ENCODE data around the gene NAV3.

NAV3 gene

DNA sequence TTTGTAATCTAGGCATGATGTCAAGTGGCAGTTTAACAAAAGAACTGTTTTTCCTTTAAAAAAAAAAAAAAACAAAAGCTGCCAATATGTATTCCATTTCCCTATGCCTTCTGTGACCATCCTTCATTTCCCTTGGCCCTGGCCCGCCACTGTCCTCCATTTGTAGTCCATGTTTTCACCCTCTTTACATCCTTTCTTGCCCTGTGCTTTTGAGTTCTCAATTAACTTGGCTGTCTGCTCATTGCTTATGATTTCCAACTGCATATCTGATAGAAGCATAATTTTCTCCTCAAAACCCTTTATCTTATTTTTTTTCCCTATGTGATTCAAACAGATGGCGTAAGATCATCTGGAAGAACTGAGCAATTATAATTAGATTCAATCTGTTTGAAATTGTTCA lies 297.5 kb downstream of the NAV3 start:
- DNase-seq: no peak

GRCh38 chr12:78143717-78144116 lies 313.0 kb downstream of the NAV3 start:
- no peak for DNase-seq

DNA sequence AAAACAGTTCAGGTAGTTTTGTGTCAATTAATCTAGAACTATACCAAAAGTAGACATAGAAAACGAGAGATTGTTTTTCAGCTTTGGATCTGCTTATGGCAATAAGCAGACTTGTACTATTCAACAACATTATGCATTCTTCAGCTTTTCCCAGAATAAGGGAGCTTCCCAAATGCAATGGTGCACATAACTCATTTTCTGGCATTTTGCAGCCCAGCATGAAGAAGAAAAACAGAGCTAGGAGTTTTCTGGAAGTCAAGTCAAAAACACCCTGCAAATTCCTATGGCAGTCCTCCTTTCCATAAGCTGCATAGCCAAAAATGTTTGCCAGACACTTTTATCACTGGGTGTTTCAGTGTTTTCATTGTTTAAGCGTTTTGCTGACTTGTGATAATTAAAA lies 314.7 kb downstream of the NAV3 start:
- DNase-seq: no peak

DNA sequence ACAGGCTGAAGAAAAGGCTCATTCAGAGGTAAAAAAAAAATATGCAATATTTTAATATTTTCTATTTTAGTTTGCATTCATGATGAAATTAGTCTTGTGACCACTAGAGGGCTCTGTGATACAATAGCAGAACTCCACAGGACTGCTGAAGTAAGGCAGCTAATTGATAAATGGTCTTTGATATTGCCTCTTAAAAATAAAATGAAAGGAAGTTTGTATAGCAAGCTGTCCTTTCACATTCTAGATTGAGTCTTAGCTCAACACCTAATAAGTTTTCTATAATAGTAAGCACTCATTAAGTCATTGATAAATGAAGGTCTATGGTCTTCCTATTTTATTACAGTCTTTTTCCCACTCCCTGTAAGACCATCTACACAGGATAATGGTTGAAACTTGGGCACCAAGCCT lies 315.7 kb downstream of the NAV3 start:
- peak; percentile 5 for DNase-seq

GRCh38 chr12:78149459-78149858 lies 318.8 kb downstream of the NAV3 start:
- no peak for DNase-seq

DNA sequence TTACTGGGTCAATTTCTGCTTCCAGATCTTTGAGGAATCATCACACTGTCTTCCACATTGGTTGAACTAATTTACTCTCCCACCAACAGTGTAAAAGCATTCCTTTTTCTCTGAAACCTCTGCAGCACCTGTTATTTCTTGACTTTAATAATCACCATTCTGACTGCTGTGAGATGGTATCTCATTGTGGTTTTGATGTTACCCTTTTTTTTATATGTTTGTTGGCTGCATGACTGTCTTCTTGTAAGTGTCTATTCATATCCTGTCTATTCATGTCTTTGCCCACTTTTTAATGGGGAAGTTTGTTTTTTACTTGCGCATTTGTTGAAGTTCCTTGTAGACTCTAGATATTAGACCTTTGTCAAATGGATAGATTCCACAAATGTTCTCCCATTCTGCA lies 324.9 kb downstream of the NAV3 start:
- DNase-seq: no peak

DNA sequence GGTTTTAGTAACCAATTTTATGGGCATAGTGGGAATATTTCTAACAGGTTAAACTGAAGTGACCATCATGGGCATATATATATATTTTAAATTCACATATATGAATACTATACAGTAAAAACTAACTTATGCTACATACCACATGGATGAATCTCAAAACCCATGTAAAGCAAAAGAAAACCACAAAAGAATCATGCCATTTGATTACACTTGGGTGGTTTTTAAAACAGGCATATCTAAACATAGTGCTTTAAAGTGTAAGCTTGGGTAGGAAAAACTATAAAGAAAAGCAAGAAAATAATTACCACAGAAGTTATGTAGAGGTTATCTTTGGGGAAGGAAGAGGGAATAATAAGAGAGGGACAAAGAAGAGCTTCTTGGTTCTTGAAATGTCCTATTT lies 326.1 kb downstream of the NAV3 start:
- DNase-seq: no peak

DNA sequence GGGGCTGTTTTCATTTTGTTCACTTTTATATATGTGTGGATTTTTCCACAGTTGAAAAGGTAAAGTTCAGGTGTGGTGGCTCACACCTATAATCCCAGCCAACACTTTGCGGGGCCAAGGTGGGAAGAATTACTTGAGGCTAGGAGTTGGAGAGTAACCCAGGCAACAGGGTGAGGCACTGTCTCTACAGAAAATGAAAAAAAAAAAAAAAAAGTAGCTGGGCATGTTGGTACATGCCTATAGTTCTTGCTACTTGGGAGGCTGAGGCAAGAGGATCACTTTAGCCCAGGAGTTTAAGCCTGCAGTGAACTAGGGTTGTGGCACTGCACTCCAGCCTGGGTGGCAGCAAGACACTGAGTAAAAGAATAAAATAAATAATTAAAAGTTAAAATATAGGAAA lies 326.5 kb downstream of the NAV3 start:
- DNase-seq: no peak

GRCh38 chr12:78164154-78164553 lies 333.5 kb downstream of the NAV3 start:
- no peak for DNase-seq

DNA sequence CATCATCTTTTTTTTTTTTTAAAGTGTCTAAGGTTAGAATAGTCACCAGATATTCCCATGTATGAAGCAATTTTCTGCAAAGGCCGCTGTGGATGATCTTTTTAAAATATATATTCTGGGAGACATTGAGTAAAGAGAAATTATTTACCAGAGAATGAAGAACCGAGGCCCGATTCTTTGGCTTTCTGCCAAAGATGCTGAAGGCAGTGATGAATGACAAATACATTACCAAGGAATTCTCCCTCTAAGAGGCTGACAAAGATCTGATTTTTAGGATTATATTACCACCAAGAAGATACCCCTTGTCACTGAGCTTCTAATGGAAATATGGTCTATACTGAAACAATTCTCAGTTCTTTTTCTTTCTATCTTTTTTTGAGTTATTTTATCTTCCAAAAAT lies 336.8 kb downstream of the NAV3 start:
- DNase-seq: no peak

GRCh38 chr12:78171061-78171460 lies 340.4 kb downstream of the NAV3 start:
- no peak for DNase-seq

DNA sequence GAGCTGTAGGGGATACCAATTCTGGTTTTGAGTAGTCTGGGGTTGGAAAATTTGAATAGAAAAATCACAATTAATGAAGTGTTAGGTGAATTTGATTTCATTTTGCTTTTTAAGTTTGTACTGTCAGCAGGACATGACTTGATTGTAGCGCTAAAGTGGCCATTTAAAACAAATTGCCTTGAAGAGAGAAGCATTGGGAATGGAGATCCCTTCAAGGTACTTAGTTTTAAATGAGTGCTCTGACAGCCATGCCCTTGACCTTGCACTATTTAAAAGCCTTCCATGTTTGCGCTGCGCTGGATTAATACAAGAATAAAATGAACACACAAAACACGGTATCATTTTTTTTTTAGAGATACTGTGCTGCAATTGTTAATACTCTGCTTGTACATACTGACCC lies 345.9 kb downstream of the NAV3 start:
- DNase-seq: no peak

DNA sequence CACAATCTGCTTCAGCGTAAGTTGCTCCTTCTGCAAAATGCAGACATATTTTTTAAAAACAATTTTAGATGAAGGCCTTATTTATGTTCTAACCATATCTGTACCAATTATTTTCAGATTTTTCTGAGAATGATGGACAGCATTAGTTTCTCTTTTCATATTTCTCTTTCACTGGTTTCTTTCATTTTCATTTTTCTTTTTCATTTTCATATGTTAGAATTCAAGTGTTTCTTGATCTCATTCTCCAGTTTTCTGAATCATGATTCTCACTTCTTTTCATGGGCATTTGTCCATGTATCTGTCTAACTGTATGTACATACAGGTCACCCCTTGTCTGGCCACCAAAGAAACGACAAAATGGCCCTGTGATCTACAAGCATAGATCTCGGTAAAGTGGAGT lies 346.6 kb downstream of the NAV3 start:
- DNase-seq: no peak

GRCh38 chr12:78179346-78179745 lies 348.7 kb downstream of the NAV3 start:
- DNase-seq: no peak

- DNase-seq: peak; percentile 52
These were observed 351.0 kb downstream of the NAV3 start for GRCh38 chr12:78181544-78182162.

GRCh38 chr12:78183824-78184223 lies 353.1 kb downstream of the NAV3 start:
- no peak for DNase-seq

DNA sequence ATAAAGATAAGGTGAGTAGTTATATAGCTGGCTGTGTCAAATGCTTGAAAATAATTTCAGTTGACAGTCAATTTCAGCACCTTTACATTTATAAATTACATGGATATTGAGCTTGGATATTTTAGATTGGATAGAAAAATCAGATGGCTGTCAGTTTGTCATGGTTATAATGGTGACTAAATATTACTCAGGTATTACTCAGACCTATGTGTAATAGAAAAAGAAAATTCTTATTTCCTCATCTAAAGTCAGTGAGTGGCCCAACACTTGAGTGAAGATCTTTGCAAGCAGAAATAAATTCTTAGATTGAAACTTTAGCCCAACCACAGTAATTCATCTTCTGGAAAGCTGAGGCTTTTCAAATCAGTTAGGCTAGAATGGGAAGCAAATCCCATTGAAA lies 354.4 kb downstream of the NAV3 start:
- DNase-seq: no peak

- no peak for DNase-seq
These were observed 355.0 kb downstream of the NAV3 start for GRCh38 chr12:78185651-78186050.

DNA sequence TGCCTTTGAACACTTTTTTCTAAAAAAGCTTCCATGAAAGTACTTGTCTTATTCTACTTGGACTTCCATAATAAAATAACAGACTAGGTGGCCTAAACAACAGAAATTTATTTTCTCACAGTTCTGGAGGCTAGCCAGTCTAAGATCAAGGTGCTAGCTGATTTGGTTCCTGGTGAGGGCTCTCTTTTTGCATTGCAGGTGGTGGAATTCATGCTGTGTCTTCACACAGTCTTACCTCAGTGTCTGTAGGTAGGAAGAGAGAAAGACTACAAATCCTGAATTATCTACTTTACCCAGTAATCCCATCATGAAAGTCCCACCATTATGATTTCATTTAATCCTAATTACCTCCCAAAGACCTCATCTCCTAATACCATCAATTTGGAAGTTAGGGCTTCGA lies 356.0 kb downstream of the NAV3 start:
- DNase-seq: no peak

- DNase-seq: no peak
These were observed 357.0 kb downstream of the NAV3 start for GRCh38 chr12:78187741-78188140.

- DNase-seq: no peak
These were observed 359.0 kb downstream of the NAV3 start for GRCh38 chr12:78189656-78190055.

- DNase-seq: no peak
These were observed 360.9 kb downstream of the NAV3 start for GRCh38 chr12:78191611-78192010.

- DNase-seq: peak; percentile 21
These were observed 362.3 kb downstream of the NAV3 start for GRCh38 chr12:78192979-78193378.

GRCh38 chr12:78194448-78194847 lies 363.8 kb downstream of the NAV3 start:
- no peak for DNase-seq

GRCh38 chr12:78198896-78199295 lies 368.2 kb downstream of the NAV3 start:
- DNase-seq: no peak

GRCh38 chr12:78199926-78200325 lies 369.2 kb downstream of the NAV3 start:
- DNase-seq: no peak
